Measurements from ENCODE around the gene ERF.

ERF gene

GRCh38 chr19:42275517-42275916 is 20.6 kb upstream of the ERF start:
- Mint-ChIP-seq H3K36me3 (ENCODE audit: low read depth) (peaks cover 77% of the 10 kb centered on the region), H3K27me3 (no peaks in the 10 kb centered on the region), H3K9me3 (no peaks in the 10 kb centered on the region), H3K4me1 (ENCODE audit: low read depth) (peaks cover 81% of the 10 kb centered on the region), H3K27ac (peak overlapping the region; percentile 28), H3K4me3 (no peak overlapping the region)
- intact Hi-C loops (cut with micrococcal nuclease), result no loop called here

GRCh38 chr19:42275103-42275502 is 20.2 kb upstream of the ERF start:
- no peaks in the 10 kb centered on the region for H3K9me3 Mint-ChIP-seq
- peaks cover 77% of the 10 kb centered on the region for H3K36me3 Mint-ChIP-seq (ENCODE audit: low read depth)
- no peak overlapping the region for H3K4me3 Mint-ChIP-seq
- no peaks in the 10 kb centered on the region for H3K27me3 Mint-ChIP-seq
- peak overlapping the region; percentile 28 for H3K27ac Mint-ChIP-seq
- intact Hi-C loops (cut with micrococcal nuclease), result no loop called here
- H3K4me1 Mint-ChIP-seq (ENCODE audit: low read depth), result peaks cover 85% of the 10 kb centered on the region

GRCh38 chr19:42274065-42274682 is 19.2 kb upstream of the ERF start:
- intact Hi-C loops (cut with micrococcal nuclease), result no loop called here
- Mint-ChIP-seq H3K4me1 (ENCODE audit: low read depth) (peaks cover 87% of the 10 kb centered on the region), H3K9me3 (no peaks in the 10 kb centered on the region), H3K27me3 (no peaks in the 10 kb centered on the region), H3K4me3 (no peak overlapping the region), H3K36me3 (ENCODE audit: low read depth) (peaks cover 75% of the 10 kb centered on the region), H3K27ac (peak overlapping the region; percentile 11)

GRCh38 chr19:42273407-42274064 is 18.6 kb upstream of the ERF start:
- peaks cover 81% of the 10 kb centered on the region for H3K4me1 Mint-ChIP-seq (ENCODE audit: low read depth)
- peak overlapping the region; percentile 11 for H3K27ac Mint-ChIP-seq
- H3K4me3 Mint-ChIP-seq, result no peak overlapping the region
- H3K27me3 Mint-ChIP-seq, result no peaks in the 10 kb centered on the region
- H3K36me3 Mint-ChIP-seq (ENCODE audit: low read depth), result peaks cover 68% of the 10 kb centered on the region
- H3K9me3 Mint-ChIP-seq, result no peaks in the 10 kb centered on the region
- intact Hi-C loops (cut with micrococcal nuclease), result no loop called here

GRCh38 chr19:42272989-42273406 is 18.1 kb upstream of the ERF start:
- Mint-ChIP-seq H3K4me1 (ENCODE audit: low read depth) (peaks cover 76% of the 10 kb centered on the region), H3K36me3 (ENCODE audit: low read depth) (peaks cover 63% of the 10 kb centered on the region), H3K4me3 (no peak overlapping the region), H3K27me3 (no peaks in the 10 kb centered on the region), H3K27ac (peak overlapping the region; percentile 11), H3K9me3 (no peaks in the 10 kb centered on the region)
- intact Hi-C loops (cut with micrococcal nuclease), result no loop called here

GRCh38 chr19:42272535-42272897 is 17.6 kb upstream of the ERF start:
- no peaks in the 10 kb centered on the region for H3K9me3 Mint-ChIP-seq
- H3K27me3 Mint-ChIP-seq, result no peaks in the 10 kb centered on the region
- intact Hi-C loops (cut with micrococcal nuclease), result no loop called here
- H3K27ac Mint-ChIP-seq, result peak overlapping the region; percentile 11
- no peak overlapping the region for H3K4me3 Mint-ChIP-seq
- H3K36me3 Mint-ChIP-seq (ENCODE audit: low read depth), result peaks cover 58% of the 10 kb centered on the region
- peaks cover 71% of the 10 kb centered on the region for H3K4me1 Mint-ChIP-seq (ENCODE audit: low read depth)

GRCh38 chr19:42271861-42272534 is 17.1 kb upstream of the ERF start:
- Mint-ChIP-seq H3K27me3 (no peaks in the 10 kb centered on the region), H3K27ac (no peak overlapping the region), H3K4me3 (no peak overlapping the region), H3K36me3 (ENCODE audit: low read depth) (peaks cover 53% of the 10 kb centered on the region), H3K9me3 (no peaks in the 10 kb centered on the region), H3K4me1 (ENCODE audit: low read depth) (peaks cover 67% of the 10 kb centered on the region)
- intact Hi-C loops (cut with micrococcal nuclease), result no loop called here

- Mint-ChIP-seq H3K9me3 (no peaks in the 10 kb centered on the region), H3K27me3 (no peaks in the 10 kb centered on the region), H3K4me3 (peak overlapping the region; percentile 90), H3K27ac (no peak overlapping the region), H3K4me1 (ENCODE audit: low read depth) (peaks cover 61% of the 10 kb centered on the region), H3K36me3 (ENCODE audit: low read depth) (peaks cover 50% of the 10 kb centered on the region)
- intact Hi-C loops (cut with micrococcal nuclease), result no loop called here
These were observed 16.1 kb upstream of the ERF start for GRCh38 chr19:42271045-42271419.

- H3K4me1 Mint-ChIP-seq (ENCODE audit: low read depth), result peaks cover 56% of the 10 kb centered on the region
- H3K4me3 Mint-ChIP-seq, result peak overlapping the region; percentile 90
- no peaks in the 10 kb centered on the region for H3K27me3 Mint-ChIP-seq
- no peak overlapping the region for H3K27ac Mint-ChIP-seq
- intact Hi-C loops (cut with micrococcal nuclease), result no loop called here
- no peaks in the 10 kb centered on the region for H3K9me3 Mint-ChIP-seq
- peaks cover 46% of the 10 kb centered on the region for H3K36me3 Mint-ChIP-seq (ENCODE audit: low read depth)
These were observed 15.6 kb upstream of the ERF start for GRCh38 chr19:42270346-42271044.

GRCh38 chr19:42269478-42270345 is 14.8 kb upstream of the ERF start:
- no peak overlapping the region for H3K27ac Mint-ChIP-seq
- peaks cover 48% of the 10 kb centered on the region for H3K4me1 Mint-ChIP-seq (ENCODE audit: low read depth)
- no peaks in the 10 kb centered on the region for H3K9me3 Mint-ChIP-seq
- intact Hi-C loops (cut with micrococcal nuclease), result loop anchor here (2.0 kb wide), 1 partner anchor 13 kb away; no protein-coding TSS in a partner anchor
- no peaks in the 10 kb centered on the region for H3K27me3 Mint-ChIP-seq
- H3K4me3 Mint-ChIP-seq, result peak overlapping the region; percentile 90
- H3K36me3 Mint-ChIP-seq (ENCODE audit: low read depth), result peaks cover 38% of the 10 kb centered on the region

- Mint-ChIP-seq H3K27ac (no peak within 1 kb of the TSS), H3K9me3 (no peaks in the 10 kb centered on the region), H3K4me1 (ENCODE audit: low read depth) (peaks cover 40% of the 10 kb centered on the region), H3K27me3 (no peaks in the 10 kb centered on the region), H3K36me3 (ENCODE audit: low read depth) (peaks cover 30% of the 10 kb centered on the region), H3K4me3 (peak within 1 kb of the TSS; percentile 90)
- intact Hi-C loops (cut with micrococcal nuclease), result loop anchor here (1.0 to 2.0 kb wide), 2 partner anchors 13 to 14 kb away; no protein-coding TSS in a partner anchor
These were observed 14.0 kb upstream of the ERF start, which contains the start of gene CIC for GRCh38 chr19:42268704-42269477. Gene CIC (plus strand): TSS chr19:42269252. CDS start chr19:42271784, 2,532 bp downstream.

GRCh38 chr19:42268142-42268703 is 13.3 kb upstream of the ERF start:
- Mint-ChIP-seq H3K36me3 (ENCODE audit: low read depth) (peaks cover 23% of the 10 kb centered on the region), H3K9me3 (no peaks in the 10 kb centered on the region), H3K27ac (no peak overlapping the region), H3K4me1 (ENCODE audit: low read depth) (peaks cover 33% of the 10 kb centered on the region), H3K4me3 (no peak overlapping the region), H3K27me3 (no peaks in the 10 kb centered on the region)
- intact Hi-C loops (cut with micrococcal nuclease), result loop anchor here (1.0 to 2.0 kb wide), 2 partner anchors 12 to 15 kb away; no protein-coding TSS in a partner anchor
